GM19395 (cell line): Measurements from ENCODE around the gene MCF2L2.

ENCODE experiments used
- ATAC-seq: cut with Tn5 transposase; IDR thresholded peaks from one replicate; pipeline ENCODE4 v1.9.1; 2021; ENCODE audit warnings: mild to moderate bottlenecking, moderate library complexity; ENCODE audit not compliant: unreplicated experiment

Gene MCF2L2

DNA sequence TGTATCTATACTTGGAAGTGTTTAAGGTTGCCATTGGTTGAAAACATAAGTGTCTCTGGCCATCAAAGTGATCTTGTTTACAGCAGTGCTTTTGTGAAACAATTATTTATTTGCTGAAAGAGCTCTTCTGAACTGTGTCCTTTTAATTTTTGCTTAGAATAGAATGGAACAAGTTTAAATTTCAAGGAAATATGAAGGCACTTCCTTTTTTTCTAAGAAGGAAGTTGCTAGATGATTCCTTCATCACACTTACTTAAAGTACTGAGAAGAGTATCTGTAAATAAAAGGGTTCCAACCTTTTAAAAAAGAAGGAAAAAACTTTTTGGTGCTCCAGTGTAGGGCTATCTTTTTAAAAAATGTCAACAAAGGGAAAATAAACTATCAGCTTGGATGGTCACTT is 155.6 kb downstream of the MCF2L2 start:
- ATAC-seq, result no peak

DNA sequence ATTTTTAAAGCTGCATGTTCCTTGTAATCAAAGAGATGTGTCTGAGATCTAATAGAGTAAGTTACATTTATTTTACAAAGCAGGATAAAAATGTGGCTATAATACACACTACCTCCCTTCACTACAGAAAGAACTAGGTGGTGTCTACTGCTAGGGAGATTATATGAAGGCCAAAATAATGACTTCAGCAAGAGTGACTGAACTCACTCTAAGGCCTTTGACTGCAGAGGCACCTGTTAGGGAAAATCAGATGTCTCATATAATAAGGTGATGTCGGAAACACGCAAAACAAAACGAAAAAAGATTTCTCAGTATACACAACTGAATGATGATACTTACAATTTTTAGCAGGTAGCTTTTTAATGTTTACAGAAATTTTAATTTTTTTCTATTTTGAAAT is 156.3 kb downstream of the MCF2L2 start:
- no peak for ATAC-seq

- ATAC-seq, result no peak
Observed at GRCh38 chr3:183270344-183270743, 158.1 kb downstream of the MCF2L2 start.

DNA sequence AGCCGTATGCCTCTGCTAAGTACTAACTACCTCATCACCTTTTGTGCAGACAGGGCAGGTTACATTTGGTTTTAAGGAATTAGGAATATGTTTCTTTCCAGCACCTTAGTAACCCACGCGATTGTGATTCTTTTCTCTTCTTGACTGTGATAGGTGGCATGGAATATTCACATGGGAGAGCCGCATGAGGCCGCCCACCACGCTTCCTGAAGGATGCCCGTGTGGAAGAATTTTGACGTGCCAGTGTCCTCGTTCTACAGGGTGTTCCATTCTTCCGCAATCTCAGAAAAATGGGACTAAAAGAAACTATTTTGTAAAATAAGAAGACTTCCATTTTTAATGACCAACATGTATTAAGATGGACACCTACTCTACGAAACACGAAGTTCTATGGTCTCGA is 159.1 kb downstream of the MCF2L2 start:
- no peak for ATAC-seq

DNA sequence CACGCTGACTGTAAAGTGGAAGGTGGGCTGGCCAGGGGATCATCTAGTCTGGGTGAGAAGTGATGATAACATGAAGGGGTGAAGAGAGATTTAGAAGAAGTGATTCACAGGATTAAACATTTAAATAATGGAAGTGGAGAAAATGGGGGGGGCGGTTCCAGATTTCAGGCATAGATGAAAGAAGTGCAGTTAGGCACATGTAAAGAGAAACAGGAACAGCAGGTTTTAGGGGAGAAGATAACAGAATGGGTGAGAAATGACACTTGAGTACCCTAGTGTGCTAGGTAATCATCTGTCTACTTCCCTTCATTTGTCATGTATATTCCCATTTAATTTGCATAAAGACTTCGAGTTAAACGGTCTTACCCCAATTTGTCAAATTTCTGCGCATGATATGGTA is 160.1 kb downstream of the MCF2L2 start:
- ATAC-seq, result no peak

GRCh38 chr3:183267140-183267539 is 161.3 kb downstream of the MCF2L2 start:
- ATAC-seq, result no peak

- no peak for ATAC-seq
Observed at GRCh38 chr3:183266454-183266853, 162.0 kb downstream of the MCF2L2 start.

DNA sequence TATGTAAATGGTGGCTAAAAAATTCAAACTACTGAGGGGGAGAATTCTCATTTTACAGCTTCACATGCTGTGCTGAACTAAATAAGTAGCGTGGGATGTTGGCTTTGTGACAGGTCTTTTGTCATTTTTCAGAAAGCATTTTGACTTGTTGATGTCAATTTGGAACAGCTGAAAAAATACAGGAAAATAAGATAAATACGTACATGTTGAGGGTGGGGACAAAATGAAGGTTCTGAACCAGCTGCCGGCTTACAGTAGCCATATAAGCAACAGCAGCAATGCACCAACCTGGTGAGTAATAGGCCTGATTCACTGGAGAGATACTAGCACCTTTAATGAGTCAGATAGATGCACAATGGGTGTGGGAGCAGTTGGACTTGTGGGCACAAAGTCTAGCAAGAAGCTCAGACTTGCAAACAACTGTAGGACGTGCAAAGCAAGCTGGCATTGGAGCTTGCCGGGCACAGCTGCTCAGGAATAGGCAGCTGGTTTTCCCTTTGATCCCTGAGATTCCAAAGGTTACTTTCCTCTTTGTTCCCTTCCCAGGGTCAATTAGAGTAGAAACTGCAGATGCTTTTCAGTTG is 162.5 kb downstream of the MCF2L2 start:
- ATAC-seq, result no peak

DNA sequence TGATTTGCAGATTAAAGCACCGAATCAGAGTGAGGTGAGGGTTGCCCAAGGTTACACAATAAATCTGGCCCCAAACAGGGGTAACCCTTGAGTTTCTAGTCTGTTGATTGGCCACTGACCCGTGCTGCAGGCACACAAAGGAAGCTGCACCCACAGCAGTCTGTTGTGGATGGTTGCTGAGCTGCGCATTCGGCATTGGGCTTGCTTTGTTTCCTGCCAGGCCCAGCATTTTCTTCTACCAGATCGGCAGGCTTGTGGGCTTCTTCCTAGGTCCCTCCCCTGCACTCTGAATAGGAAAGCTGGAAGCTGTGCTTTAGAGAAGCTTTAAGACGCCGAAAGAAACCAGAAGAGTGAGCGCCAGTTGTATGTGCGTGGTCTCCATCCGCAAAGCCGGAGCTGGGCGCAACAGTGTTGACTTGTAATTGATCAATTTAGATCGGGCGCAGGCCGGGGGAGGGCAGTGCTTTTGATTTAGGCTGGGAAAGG is 163.2 kb downstream of the MCF2L2 start:
- no peak for ATAC-seq

DNA sequence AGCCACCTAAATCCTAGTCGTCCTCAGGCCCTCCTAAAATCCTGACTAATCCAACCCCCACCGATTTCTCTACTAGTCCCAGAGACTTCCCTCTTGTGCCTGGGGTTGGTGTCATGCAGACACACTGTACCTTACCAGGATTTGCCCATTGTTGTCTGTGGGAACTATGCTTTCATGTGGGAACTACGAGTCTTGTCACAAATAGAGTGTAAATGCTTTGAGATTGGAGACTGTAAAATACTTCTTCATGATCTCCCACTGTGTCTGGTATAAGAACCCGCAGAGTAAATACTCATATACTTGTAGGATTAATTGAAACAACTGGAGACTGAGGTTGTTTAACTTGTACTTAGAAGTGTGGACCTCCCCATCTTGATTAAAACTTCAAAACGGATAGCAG is 164.2 kb downstream of the MCF2L2 start:
- ATAC-seq, result no peak

DNA sequence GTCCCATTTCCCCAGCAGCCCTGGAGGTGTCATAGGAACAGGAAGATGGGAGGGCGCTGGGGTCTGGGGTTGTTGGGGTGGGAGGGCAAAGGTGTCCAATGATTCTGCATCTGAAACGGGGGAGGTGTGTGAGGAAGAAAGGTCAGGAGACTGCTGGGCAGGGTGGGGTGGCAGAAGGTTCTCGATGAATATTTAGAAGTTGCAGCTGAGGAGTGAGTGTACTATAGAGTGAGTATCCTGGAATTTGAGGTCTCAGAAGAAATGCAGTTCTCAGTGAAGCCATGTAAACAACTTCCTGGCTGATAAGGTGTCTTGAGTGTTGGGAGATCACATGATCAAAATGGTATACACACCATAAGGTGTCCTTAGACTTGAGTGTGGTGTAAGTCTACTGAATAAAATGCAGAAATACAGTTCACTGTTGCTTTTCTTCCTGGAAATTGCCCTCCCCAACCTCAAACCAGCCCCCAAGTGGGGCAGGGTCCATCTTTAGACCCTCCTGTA is 165.5 kb downstream of the MCF2L2 start:
- ATAC-seq, result no peak

- no peak for ATAC-seq
Observed at GRCh38 chr3:183261151-183261724, 167.2 kb downstream of the MCF2L2 start.

DNA sequence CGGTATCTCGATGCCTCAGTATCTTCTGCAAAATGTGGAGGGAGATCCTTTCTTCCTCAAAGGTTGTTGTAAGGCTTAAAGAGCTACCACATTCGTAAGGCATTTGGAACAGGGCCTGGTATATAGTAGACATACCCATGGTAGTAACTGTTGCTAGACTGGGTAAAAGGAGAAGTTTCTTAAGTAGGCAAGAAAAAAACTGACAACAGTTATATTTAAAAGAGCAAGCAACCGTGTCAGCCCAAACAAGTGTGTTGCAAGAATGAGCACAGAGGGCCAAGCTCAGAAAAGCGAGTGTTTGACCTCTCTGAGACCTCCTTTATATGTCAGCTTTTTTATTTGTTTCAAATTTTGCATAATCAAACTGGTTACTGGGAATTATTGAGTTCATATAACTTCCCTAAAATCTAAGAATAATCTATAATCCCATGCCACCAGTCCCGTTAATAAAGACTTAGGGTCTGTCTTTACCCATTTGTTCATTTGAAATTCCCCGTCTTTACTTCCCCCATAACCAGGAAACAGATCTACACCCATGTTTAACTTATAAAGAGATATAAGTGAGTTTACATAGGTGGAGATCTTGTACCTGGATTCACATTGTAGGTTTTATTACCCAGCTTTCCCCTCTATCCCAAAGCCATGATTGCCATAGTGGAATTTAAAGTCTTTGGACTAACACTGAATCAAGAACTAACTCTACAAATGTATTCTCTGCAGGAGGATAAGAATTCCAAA is 168.1 kb downstream of the MCF2L2 start:
- no peak for ATAC-seq

DNA sequence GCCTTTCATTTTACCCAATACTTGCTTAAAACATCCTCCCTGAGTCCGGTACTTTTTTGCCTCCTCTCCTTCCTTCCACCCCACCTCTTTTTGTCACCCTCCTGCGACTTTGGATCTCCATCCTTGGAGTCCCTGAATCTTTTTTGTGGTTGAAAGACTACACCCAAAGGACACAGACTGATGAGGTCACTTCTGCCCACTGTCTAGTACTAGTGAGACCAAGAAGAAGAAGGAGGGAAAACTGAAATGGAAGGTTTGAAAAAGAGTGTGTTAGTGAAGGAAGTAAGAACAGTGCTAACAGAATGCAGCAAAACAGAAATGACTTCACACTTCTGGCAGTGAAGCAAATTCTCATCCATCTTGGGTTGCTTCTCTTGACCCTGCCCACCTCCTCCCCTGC is 168.8 kb downstream of the MCF2L2 start:
- no peak for ATAC-seq

- ATAC-seq, result no peak
Observed at GRCh38 chr3:183259087-183259486, 169.3 kb downstream of the MCF2L2 start.

GRCh38 chr3:183255348-183255730 is 173.1 kb downstream of the MCF2L2 start:
- no peak for ATAC-seq

DNA sequence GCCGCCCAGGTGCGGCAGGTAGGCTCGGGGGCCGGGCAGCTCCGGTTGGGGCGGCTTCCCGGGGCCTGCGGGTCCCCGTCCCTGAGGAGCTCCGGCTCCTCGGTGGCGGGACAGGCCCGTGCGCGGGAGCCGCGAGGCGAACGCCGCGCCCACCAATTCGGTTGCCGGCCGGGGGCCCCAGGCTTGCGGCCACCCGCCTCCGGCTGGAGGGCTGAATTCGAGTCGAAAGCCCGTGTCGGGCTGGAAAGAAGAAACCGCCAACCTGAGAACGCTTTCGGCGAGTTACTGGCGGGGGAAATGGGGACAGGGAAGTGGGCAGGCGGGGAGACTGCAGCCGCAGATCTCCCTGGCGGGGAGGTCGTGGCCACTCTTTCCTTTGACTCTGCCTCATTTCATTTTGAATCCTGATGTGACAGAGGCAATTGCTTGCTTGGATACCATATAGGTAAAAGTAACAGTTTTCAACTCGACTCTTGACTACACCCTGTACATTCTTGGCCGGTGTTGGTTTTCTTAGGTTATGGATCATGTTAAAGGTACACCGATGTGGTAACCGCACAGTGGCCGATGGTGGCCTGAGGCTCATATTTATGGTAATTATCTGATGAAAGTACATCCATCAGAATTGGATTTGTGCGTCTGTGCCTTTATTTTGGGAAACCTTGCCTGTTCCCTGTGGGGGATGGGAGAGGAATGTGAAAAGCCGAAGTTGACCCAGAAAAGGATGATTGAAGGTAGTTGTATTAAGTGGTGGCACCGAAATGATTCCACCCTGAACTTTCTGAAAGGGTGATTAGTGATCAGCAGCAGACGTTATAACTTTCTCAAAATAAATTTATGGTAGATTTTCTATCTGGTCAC is 173.7 kb downstream of the MCF2L2 start:
- ATAC-seq, result no peak

DNA sequence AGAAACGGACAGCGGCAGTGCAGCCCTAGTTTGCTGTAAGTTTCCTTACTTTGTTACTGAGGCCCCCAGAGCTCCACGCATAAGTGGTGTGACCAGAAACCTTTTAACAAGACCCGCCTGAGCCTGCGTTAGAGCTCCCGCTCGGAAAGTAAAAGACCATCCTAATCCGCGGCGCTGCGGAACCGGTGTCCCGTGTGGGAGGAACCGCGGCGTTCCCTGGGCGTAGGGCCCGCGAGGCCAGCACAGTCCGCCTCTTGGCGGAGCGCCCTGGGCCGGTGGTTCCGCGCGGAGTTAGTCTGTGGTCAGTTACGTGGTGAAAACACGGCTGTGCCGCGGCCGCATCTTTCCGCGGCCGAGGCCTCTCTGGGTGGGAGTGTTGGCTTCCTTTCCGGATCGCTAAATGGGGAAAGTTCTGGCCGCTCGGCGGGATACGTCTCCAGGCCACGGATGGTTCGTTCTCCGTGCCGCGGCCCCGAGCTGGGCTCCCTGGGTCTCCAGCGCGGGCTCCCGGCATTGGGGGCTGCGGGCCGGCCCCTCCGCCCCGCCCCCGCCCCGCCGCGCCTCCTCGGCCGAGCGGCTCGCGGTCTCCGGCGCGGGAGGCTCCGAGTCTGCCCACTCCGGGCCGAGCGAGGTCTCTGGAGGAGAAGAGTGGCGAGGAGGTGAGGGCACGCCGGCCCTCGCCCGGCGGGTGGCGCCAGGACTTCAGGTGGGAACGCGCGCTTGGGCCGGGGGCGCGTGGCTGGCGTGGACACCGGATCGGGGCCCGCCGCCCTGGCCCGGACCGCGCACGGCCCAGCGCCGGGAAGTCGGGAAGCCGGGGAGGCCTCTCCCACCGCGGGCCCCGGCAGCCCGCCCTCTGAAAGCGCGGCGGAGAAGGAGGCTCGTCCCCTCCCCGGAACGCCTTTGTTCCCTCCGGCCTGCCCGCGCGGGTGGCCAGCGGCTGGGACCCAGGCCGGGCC is 174.6 kb downstream of the MCF2L2 start:
- ATAC-seq, result no peak

DNA sequence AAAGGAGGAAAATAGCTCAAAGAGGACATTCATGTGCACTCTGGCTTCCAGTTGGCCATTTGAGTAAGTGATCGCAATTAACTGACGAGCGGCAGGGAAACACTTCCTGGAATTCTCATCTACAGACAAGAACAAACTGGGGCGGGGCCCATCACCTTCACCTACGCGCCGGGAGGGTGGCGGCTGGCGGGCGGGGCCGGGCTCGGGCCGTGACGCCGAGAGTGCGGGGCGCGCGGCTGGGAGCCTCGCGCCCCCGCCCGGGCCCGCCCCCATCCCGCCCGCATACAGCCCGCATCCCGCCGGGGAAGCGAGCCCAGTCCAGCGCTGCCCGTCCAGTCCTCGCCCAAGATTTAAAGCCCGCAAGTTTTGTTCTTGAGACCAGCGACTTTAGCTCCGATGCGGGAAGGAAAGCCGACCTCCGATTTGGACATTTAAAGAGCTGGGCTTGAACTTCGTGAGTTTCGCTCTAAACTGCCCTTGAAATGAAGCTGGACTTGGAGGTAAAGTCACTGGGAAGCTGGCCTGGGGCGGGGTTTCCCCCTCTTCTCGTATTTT is 175.4 kb downstream of the MCF2L2 start, which contains the start of gene B3GNT5:
Gene B3GNT5 (plus strand): TSS at position 281 of the 555 bp plus-strand sequence. CDS start 16,546 bp downstream, outside the sequence.
- no peak for ATAC-seq
